HG03354 (cell line): ENCODE data around the gene GON4L.
"Not testable (repeated sequence)": the region's sequence is repeated elsewhere in the genome, so short reads cannot be mapped to it uniquely, and the experiment has no call there.

Source experiments
- ATAC-seq: cut with Tn5 transposase; IDR thresholded peaks from one replicate; pipeline ENCODE4 v1.9.1; 2021; ENCODE audit warnings: mild to moderate bottlenecking; ENCODE audit not compliant: unreplicated experiment, poor library complexity, severe bottlenecking

The GON4L gene

DNA sequence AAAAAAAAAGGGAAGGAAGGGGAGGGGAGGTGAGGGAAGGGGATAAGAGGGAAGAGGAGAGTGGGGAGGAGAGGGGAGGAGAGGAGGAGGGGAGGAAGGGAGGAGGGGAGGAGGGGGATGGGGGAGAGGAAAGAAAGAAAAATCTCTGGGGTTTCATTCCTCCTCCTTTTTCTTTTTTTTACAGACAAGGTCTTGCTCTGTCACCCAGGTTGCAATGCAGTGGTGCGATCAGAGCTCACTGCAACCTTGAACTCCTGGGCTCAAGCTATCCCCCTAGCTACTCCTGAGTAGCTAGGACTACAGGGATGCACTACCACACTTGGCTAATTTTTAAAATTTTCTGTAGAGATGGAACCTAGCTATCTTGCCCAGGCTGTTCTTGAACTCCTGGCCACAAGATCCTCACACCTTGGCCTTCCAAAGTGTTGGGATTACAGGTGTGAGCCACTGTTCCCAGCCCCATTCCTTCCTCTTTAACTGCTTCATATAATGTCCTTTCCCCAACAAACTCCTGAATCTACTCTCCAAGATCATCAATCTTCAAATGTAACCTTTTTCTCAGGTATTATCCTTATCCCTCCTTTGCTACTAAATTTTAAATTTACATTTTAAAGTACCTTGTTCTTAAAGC lies 23.2 kb downstream of the GON4L start:
- ATAC-seq, result no peak

DNA sequence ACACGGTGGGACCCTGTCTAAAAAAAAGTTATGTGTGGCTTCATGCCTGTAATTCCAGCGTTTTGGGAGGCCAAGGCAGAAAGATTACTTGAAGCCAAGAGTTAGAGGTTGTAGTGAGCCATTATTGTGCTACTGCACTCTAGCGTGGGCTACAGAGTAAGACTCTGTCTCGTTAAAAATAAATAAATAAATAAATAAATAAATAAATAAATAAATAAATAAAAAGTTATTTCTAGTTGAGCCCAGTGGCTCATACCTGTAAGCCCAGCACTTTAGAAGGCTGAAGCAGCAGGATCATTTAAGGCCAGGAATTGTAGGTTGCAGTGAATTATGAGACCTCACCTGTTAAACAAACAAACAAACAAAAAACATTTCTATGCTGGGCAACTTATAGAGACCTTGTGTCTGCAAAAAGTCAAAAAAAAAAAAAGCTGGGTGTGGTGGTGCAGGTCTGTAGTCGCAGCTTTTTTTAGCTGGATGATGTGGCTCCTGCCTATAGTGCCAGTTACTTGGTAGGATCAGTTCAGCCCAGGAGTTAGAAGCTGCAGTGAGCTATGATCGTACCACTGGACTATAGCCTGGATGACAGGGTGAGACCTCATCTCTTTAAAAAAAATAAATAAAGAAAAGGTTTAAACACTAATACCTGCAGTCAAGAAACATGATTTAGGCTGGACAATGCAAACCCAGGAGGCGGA lies 25.6 kb downstream of the GON4L start:
- ATAC-seq, result no peak

GRCh38 chr1:155827450-155827849 lies 29.6 kb downstream of the GON4L start:
- no peak for ATAC-seq

DNA sequence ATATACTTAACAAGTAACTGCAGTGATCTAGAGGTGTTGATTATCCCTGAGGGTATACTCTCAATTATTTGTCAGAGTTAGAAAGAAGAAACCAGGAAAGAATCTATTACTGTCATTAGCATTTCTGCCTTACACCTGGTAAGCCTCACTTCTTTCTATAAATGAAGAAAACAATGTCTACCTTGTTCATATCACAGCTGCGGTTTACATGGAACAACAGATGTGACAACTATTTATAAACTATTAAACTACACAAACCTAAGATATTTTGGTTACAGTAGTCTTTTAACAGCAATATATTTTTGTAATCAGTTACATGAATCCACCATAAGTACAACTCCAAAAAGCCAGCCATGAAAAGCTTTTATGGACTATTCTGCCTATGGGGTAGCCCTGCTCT lies 40.7 kb downstream of the GON4L start:
- ATAC-seq, result no peak

GRCh38 chr1:155813672-155814071 lies 43.3 kb downstream of the GON4L start:
- ATAC-seq, result no peak

DNA sequence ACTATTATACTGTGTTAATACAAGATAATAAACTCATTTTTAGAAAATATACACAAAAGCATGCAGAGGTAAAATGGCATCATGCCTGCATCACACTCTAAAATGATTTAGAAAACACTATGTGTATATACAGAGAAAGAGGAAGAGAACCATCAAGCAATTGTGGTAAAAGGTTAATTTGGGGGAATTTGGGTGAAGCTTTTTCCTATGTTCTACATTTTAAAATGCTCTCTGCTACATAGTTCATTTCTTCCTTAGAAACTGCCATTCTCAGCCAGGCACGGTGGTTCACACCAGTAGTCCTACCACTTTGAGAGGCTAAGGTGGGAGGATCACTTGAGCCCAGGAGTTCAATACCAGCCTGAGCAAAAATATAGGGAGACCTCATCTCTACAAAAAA lies 44.1 kb downstream of the GON4L start:
- ATAC-seq, result no peak

DNA sequence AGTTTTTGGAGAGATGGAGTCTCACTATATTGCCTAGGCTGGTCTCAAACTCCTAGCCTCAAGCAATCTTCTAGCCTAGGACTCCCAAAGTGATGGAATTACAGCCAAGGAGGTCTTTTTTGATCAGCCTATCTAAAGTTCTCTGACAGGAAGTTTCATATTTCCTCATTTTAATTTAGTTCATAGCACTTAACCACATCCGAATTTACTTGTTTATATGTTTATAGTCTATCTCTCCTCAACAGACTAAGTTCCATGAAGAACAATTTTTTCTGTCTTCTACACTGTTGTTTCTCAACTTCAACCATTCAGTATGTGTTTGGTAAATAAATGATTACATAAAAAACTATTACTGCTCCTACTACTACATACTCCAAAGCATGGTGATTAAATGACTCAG lies 47.9 kb downstream of the GON4L start:
- ATAC-seq, result no peak

GRCh38 chr1:155801149-155801548 lies 55.9 kb downstream of the GON4L start:
- ATAC-seq, result no peak

DNA sequence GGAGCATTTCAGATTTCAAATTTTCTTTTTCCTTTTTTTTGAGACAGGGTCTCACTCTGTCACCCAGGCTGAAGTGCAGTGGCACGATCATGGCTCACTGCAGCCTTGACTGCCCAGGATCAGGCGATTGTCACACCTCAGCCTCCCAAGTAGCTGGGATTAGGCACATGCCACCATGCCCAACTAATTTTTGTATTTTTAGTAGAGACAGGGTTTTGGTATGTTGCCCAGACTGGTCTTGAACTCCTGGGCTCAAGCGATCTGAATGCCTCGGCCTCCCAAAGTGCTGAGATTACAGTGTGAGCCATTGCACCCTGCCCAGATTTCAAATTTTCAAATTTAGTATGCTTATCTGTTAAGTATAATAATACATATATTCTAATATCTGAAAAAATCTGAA lies 61.4 kb downstream of the GON4L start:
- ATAC-seq, result not testable (repeated sequence)

DNA sequence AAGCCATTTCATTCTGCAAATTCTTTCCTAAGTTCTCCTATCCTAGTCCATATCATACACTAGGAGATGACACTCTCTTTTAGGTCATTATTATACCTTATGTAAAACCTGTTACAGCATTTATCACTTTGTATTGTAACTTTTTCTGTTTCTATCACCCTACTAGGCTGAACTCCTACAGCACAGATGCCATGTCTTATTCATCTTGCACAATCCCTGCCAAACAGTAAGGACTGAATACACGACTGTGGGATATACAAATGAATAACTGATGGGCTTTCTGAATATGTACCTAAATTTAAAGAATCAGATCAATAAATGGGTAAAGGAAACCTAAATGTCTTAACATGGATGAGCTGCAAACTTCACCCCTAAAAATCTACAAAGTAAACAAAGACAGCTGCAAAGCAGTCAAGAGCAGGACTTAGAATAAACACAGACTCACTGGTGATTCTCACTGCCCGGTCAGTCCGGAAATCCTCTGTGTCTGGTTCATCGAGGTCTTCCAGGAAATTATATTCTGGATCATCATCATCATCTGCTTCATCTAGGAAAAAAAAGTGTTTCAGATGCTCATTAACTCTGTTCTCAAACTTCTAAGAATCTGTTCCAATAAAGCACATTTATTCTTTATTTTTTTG lies 62.3 kb downstream of the GON4L start:
- no peak for ATAC-seq

GRCh38 chr1:155793213-155793612 lies 63.8 kb downstream of the GON4L start:
- no peak for ATAC-seq

DNA sequence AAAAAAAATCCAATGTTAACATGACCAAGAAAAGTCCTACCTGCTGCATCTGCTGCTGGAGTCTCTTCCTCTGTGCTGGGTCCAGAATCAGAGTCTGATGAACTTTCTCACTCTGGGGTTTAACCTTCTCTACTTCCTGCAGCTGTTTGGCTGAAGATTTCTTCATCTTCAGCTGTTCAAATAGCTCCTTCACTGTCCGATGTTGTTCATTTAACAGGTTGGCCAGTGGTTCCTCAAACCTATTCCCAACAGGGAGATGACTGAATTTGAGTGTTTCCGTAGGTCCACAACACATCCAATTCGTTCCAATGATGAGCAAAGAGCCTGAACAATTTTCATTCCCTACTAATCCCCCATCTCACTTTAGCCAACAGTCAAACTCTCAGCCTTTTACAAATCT lies 79.4 kb downstream of the GON4L start:
- ATAC-seq, result no peak

GRCh38 chr1:155776414-155776813 lies 80.6 kb downstream of the GON4L start:
- no peak for ATAC-seq

DNA sequence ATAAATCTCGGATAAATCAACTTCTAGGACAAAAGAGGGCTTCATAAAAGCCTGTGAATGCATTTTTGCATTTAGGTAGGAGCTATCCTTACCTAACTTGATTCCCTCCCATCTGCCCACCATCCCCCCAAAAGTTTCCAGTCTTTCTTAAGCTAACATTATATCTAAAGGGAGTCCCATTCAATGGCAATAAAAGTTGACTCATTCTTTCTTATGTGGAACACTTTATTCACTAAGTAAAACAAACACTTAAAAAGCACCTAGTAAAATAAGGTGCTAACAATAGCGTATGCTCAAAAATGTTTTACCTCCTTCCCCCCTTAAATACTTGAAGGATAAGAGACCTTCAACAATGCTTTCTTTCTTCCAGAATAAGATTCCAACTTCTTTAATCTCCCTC lies 83.8 kb downstream of the GON4L start:
- ATAC-seq, result no peak

GRCh38 chr1:155769257-155769656 lies 87.8 kb downstream of the GON4L start:
- ATAC-seq, result no peak

DNA sequence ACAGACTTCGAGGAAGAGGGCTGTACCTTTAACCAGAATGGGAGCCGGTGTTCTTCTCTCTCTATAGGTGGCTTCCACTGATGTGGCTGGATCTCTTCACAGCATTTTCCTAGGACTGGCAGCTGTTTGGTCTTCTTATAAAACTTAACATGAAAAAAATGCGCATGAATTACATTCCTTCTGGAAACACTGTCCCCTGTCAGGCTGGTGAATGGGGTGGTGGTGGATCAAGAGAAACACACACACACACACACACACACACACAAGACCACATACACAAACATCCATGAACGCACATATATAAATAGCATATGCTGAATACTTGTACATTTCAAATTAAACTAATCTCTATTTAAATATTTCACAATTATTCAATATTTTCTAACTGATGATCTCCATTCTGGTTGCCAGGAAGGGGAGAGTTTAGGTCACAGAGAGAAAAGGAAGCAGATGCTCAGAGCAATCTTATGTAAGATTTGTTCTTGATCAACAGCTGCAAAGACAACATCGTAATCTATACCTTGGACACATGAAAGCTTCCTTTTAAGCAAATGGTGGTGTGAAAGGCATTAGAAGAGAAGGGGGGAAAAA lies 89.5 kb downstream of the GON4L start:
- ATAC-seq, result not testable (repeated sequence)

DNA sequence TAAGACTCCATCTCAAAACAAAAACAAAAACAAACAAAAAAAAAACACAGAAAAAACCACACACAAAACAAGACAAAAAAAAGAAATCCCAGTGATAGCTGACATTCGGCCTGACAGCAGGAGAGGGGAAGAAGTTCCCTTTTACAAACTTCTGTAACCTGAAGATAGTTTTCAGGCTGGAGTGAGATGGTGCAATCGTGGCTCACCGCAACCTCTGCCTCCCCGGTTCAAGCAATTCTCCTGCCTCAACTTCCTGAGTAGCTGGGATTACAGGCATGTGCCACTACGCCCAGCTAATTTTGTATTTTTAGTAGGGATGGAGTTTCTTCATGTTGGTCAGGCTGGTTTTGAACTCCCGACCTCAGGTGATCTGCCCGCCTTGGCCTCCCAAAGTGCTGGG lies 93.0 kb downstream of the GON4L start:
- ATAC-seq, result not testable (repeated sequence)

DNA sequence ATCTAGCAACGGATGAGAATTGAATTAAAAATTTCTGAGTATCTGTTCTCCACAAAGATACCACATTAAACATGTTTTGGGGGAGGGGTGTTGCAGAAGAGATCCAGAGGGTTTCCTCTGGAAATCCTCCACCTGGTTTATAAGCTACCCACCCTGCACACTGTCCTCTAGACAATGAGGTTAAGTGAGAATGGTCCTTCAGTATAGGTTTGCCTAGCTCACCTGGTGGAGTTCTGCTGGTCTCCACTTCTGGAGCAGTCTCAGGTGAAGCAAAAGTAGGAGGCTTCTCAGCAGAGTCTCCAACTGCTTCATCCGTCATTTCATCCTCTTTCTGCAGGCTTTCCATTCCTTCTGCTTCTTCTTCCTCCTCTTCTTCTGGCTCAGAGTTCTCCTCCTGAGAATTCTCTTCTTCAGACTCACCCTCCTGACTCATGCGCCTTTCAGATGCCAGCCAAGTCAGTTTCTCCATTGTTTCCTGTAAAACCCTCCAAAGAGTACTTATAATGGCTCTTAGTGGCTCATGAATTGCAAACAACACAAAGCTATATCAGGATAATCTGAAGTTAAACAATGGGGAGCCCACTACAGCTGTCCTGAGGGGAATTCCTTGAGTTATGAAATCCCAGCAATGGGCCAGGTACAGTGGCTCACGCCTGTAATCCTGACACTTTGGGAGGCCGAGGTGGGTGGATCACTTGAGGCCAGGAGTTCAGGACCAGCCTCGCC lies 93.8 kb downstream of the GON4L start:
- ATAC-seq, result not testable (repeated sequence)

DNA sequence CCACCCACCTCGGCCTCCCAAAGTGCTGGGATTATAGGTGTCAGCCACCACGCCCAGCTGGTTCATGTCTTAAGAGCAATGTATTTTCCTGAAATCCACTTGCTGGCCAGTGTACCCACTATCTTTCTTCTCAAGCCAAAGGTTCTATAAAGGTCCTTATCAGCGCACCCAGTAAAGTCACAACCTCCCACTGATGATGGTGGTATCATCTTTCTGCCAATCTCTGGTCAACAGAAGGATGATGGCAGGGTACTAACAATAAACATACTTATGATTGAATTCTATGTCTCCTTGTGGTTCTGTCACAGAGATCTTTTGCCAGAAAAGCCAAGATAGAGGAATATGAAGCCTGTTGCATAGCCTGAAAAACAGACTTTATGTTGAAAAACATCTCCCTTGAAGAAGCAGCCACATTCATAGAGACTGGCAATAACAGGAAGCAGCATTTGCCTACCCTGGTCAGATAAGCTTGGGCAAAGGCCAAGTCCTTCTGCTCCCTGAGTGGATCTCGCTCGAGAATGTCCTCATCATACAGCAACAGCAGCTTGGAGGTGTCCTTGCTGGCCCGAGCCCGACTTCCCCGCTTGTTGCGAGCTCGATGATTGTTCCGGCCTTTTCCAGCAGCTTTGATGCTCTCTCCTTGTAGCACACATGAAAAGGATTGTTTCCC lies 95.1 kb downstream of the GON4L start:
- ATAC-seq, result no peak
